GM23338 (cell line): Measurements from ENCODE around the gene AGAP1. TPM values are rescaled to one million over a fixed set of nuclear protein-coding genes. Genes with fewer than 3 reads are reported as not detected.

Source experiments
- ATAC-seq: fragments of 200-7000 bp; cut with Tn5 transposase; 3 replicates; pipeline ENCODE4 v1.9.1; 2020
- DNase-seq: peaks from one replicate; pipeline ENCODE4 v3.0.0-alpha.2; 2015; ENCODE audit warnings: low spot score
- H2AFZ ChIP-seq: fragments of 200-600 bp; sonication (generic); 2 replicates; pipeline ENCODE4 v1.8.0; 2016; ENCODE audit warnings: antibody characterized with exemption, mild to moderate bottlenecking, moderate library complexity
- H3F3A ChIP-seq: fragments of 200-600 bp; sonication (generic); replicated peaks from 2 replicates; pipeline ENCODE4 v1.8.0; 2017; ENCODE audit warnings: antibody characterized with exemption, mixed run types, low read depth
- H3K27ac ChIP-seq: fragments of 200-600 bp; sonication (generic); 2 replicates; pipeline ENCODE4 v1.6.1; 2016; ENCODE audit warnings: low read depth
- H3K27me3 ChIP-seq: fragments of 200-600 bp; sonication (generic); 2 replicates; pipeline ENCODE4 v1.8.0; 2016; ENCODE audit warnings: mild to moderate bottlenecking, mixed run types, moderate library complexity; ENCODE audit not compliant: insufficient read depth
- H3K36me3 ChIP-seq: fragments of 200-600 bp; sonication (generic); 2 replicates; pipeline ENCODE4 v1.8.0; 2016; ENCODE audit warnings: mild to moderate bottlenecking; ENCODE audit not compliant: insufficient read depth
- H3K4me1 ChIP-seq: fragments of 200-600 bp; sonication (generic); 2 replicates; pipeline ENCODE4 v1.8.0; 2016; ENCODE audit warnings: mild to moderate bottlenecking, moderate library complexity; ENCODE audit not compliant: insufficient read depth
- H3K4me2 ChIP-seq: fragments of 200-600 bp; sonication (generic); 2 replicates; pipeline ENCODE4 v1.7.1; 2017; ENCODE audit warnings: mixed run types
- H3K4me3 ChIP-seq: fragments of 200-600 bp; sonication (generic); 2 replicates; pipeline ENCODE4 v1.6.1; 2016; ENCODE audit warnings: mixed run types
- H3K79me2 ChIP-seq: fragments of 200-600 bp; sonication (generic); replicated peaks from 2 replicates; pipeline ENCODE4 v1.8.0; 2017; ENCODE audit warnings: mild to moderate bottlenecking; ENCODE audit not compliant: insufficient read depth
- H3K9me2 ChIP-seq: fragments of 200-600 bp; sonication (generic); 2 replicates; pipeline ENCODE4 v1.8.0; 2017; ENCODE audit not compliant: insufficient read depth
- H4K20me1 ChIP-seq: fragments of 200-600 bp; sonication (generic); replicated peaks from 2 replicates; pipeline ENCODE4 v1.8.0; 2017; ENCODE audit warnings: mild to moderate bottlenecking; ENCODE audit not compliant: insufficient read depth
- H3K27ac Mint-ChIP-seq: 2 replicates; pipeline ENCODE4 v1.8.0; 2020; ENCODE audit warnings: inconsistent platforms, mild to moderate bottlenecking, moderate library complexity, mixed read lengths
- H3K27me3 Mint-ChIP-seq: 3 replicates; pipeline ENCODE4 v1.8.0; 2022; ENCODE audit warnings: low read depth, mild to moderate bottlenecking, moderate library complexity, mixed read lengths, inconsistent platforms; ENCODE audit not compliant: insufficient read depth, poor library complexity
- H3K36me3 Mint-ChIP-seq: 3 replicates; pipeline ENCODE4 v1.8.0; 2021; ENCODE audit warnings: low read depth, mild to moderate bottlenecking, inconsistent platforms, moderate library complexity, mixed read lengths
- H3K4me1 Mint-ChIP-seq: 3 replicates; pipeline ENCODE4 v1.8.0; 2020; ENCODE audit warnings: mild to moderate bottlenecking, inconsistent platforms, mixed read lengths
- H3K4me3 Mint-ChIP-seq: 3 replicates; pipeline ENCODE4 v1.8.0; 2021; ENCODE audit warnings: moderate library complexity, mild to moderate bottlenecking, inconsistent platforms, mixed read lengths
- H3K9me3 Mint-ChIP-seq: 3 replicates; pipeline ENCODE4 v1.8.0; 2020; ENCODE audit warnings: moderate library complexity, mild to moderate bottlenecking, inconsistent platforms, mixed read lengths
- CTCF ChIP-seq, 2 experiments: fragments of 200-600 bp in 1 of 2; sonication (generic) in 1 of 2; conservative IDR thresholded peaks; 2 replicates each; pipeline versions ENCODE4 v1.5.1 to v1.6.1; 2016 to 2017; ENCODE audit warnings: antibody characterized with exemption in 2 of 2, low read depth in 2 of 2, mild to moderate bottlenecking in 2 of 2, moderate library complexity in 1 of 2
- ETS1 ChIP-seq: IDR thresholded peaks from 2 replicates; pipeline ENCODE4 v1.6.1; 2016; ENCODE audit warnings: antibody characterized with exemption
- EZH2 ChIP-seq: fragments of 200-600 bp; sonication (generic); IDR thresholded peaks from one replicate; pipeline ENCODE4 v1.8.0; 2017; ENCODE audit warnings: antibody characterized with exemption, mild to moderate bottlenecking, low read depth; ENCODE audit not compliant: unreplicated experiment
- EZH2phosphoT487 ChIP-seq: fragments of 200-600 bp; sonication (generic); IDR thresholded peaks from one replicate; pipeline ENCODE4 v1.8.1; 2018; ENCODE audit warnings: antibody characterized with exemption; ENCODE audit not compliant: unreplicated experiment
- JUNB ChIP-seq: IDR thresholded peaks from one replicate; pipeline ENCODE4 v1.6.1; 2016; ENCODE audit warnings: antibody characterized with exemption; ENCODE audit not compliant: unreplicated experiment
- NANOG ChIP-seq: IDR thresholded peaks from 2 replicates; pipeline ENCODE4 v1.6.1; 2016; ENCODE audit warnings: antibody characterized with exemption, borderline replicate concordance
- POLR2AphosphoS5 ChIP-seq: IDR thresholded peaks from 2 replicates; pipeline ENCODE4 v1.6.1; 2016; ENCODE audit warnings: antibody characterized with exemption, low read depth
- REST ChIP-seq: IDR thresholded peaks from one replicate; pipeline ENCODE4 v1.6.1; 2018; ENCODE audit warnings: antibody characterized with exemption; ENCODE audit not compliant: unreplicated experiment
- STAT1 ChIP-seq: IDR thresholded peaks from one replicate; pipeline ENCODE4 v1.6.1; 2016; ENCODE audit warnings: antibody characterized with exemption; ENCODE audit not compliant: unreplicated experiment
- ZNF114 ChIP-seq: fragments of 250-450 bp; sonication (Bioruptor Pico); IDR thresholded peaks from 2 replicates; pipeline ENCODE4 v1.5.0; 2020; ENCODE audit warnings: mild to moderate bottlenecking, moderate library complexity
- ZNF331 ChIP-seq: fragments of 250-450 bp; sonication (Bioruptor Pico); IDR thresholded peaks from 2 replicates; pipeline ENCODE4 v1.5.0; 2020; ENCODE audit warnings: low read depth, mild to moderate bottlenecking, moderate library complexity
- ZNF462 ChIP-seq: fragments of 250-450 bp; sonication (Bioruptor Pico); IDR thresholded peaks from 2 replicates; pipeline ENCODE4 v1.5.0; 2020; ENCODE audit warnings: mild to moderate bottlenecking, moderate library complexity
- polyA plus RNA-seq: library from polyadenylated mRNA; unstranded; fragments of >200 nt; fragmentation: Nextera tagmentation; extraction: Ambion mirVana; gene quantifications from 2 replicates; pipeline ENCODE4 v1.2.1, GENCODE V29; 2016
- total RNA-seq: library from RNA; depleted of rRNA; stranded (reverse); fragments of >200 nt; shearing (Covaris generic); gene quantifications from 2 replicates; pipeline ENCODE4 v1.2.3, GENCODE V29; 2014

AGAP1 gene
- total and polyA plus RNA-seq, 2 experiments from 2014 or later, result 13.3 to 27.9 TPM

- H3K27me3 ChIP-seq, result no peaks in the 10 kb centered on the region
- ATAC-seq (no peak), DNase-seq (no peak)
- H3K36me3 ChIP-seq, result no peaks in the 10 kb centered on the region; the same call in 1 of the 2 replicates
- TF ChIP-seq ZNF462 (CRISPR knock-in tag) (no peak), JUNB (no peak), EZH2phosphoT487 (no peak), ETS1 (no peak), ZNF331 (CRISPR knock-in tag) (no peak), NANOG (no peak), EZH2 (no peak), POLR2AphosphoS5 (no peak), STAT1 (no peak), REST (no peak), CTCF (conservative IDR thresholded peaks at IDR 0.05; ENCODE audit: low read depth in 2 of 2) (no peak), ZNF114 (CRISPR knock-in tag) (no peak)
- Mint-ChIP-seq H3K4me1 (peaks cover 7% of the 10 kb centered on the region; the same call in 2 of the 3 replicates), H3K9me3 (no peaks in the 10 kb centered on the region; the same call in 2 of the 3 replicates), H3K4me3 (no peak overlapping the region), H3K36me3 (peaks cover 10% of the 10 kb centered on the region), H3K27ac (no peak overlapping the region), H3K27me3 (peaks cover 7% of the 10 kb centered on the region)
- H2AFZ ChIP-seq, result no peak overlapping the region
- H3K4me3 ChIP-seq, result no peak overlapping the region
- H3F3A ChIP-seq, result no peaks in the 10 kb centered on the region
- no peaks in the 10 kb centered on the region; the same call in 1 of the 2 replicates for H3K9me2 ChIP-seq
- H3K79me2 ChIP-seq, result no peaks in the 10 kb centered on the region
- no peak overlapping the region for H3K27ac ChIP-seq
- no peak overlapping the region for H3K4me2 ChIP-seq
- H3K4me1 ChIP-seq, result no peaks in the 10 kb centered on the region
- peaks cover 8% of the 10 kb centered on the region; the same call in 1 of the 2 replicates for H4K20me1 ChIP-seq
These were observed 483.1 kb downstream of the AGAP1 start for GRCh38 chr2:235976956-235977355.
